HUDEP-2 (cell line): ENCODE results near the gene CADM2.

Experiments used
- DNase-seq, 76 experiments: peaks; one replicate each; lab custom pipeline; 2025; ENCODE audit not compliant: unreplicated experiment in 76 of 76; lab: John Stamatoyannopoulos, UW

CADM2 gene

DNA sequence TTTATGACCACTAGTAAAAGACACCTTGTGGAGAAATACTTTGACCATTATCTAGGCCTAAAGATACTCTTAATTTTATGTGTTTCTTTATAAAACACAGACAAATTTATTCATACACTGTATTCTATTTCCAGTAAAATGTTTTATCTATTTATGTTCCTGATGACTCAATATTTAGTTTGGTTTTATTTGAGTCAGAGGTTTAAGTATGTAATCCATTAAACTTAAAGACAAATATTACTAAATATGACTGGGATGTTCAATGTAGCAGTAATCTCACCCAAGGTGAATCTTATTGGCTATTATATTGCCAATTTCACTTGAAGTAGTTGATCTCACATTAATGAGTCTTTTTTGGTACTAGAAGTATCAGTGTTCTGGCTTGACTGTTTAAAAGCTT lies 799.7 kb downstream of the CADM2 start:
- no peak for DNase-seq

DNA sequence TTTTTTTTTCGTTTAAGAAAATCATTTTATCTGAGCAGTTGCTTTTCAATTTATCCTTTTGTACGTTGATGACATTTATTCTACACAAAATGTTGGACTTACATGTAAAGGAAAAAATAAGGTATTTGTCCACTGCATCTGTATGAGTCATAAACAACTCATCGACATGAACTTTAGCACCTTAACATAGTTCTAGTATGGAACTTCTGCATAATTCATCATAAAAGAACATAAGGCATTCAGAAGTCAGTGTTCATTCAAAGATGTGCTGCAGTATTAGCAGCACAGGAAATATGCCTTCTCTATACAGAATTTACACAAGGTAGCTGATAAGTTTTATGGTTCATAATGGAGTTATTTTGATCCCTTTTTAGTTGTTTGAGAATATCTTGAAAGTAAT lies 801.6 kb downstream of the CADM2 start:
- no peak for DNase-seq

DNA sequence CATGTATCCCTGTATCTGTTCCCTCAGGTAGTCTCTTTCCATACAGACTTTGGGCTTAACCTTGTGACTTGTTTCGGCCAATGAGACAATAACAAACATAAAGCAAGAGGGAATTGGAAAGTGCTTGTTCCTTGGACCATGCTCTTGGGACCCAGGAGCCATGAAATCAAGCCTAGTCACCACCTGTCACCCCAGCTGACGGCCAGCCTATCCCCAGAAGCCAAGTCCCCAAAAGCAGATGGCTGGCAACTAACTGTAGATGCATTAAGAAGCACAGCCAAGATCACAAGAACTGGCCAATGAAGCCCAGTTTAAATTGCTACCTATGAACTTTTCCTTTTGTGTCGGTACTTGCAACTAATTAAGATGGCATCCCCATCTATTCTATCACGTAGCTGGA lies 822.0 kb downstream of the CADM2 start:
- no peak for DNase-seq

DNA sequence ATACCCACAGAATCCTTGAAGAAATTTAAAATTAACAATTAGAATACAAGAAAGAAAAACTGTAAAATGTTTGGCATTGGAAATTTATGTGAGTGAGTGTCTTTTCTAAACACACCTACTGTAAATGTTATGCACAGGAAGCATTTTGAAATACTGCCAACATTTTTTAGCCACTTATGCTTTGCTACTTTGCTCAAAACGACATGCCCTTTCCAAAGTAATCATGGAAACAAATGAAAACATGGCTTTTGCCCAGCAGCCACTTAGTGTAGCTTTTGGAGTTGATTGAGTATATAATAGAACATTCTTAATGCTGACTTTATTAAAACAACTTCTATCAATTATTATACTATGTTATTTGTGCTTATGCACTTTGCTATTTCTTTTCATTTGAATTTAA lies 823.0 kb downstream of the CADM2 start:
- DNase-seq: no peak

DNA sequence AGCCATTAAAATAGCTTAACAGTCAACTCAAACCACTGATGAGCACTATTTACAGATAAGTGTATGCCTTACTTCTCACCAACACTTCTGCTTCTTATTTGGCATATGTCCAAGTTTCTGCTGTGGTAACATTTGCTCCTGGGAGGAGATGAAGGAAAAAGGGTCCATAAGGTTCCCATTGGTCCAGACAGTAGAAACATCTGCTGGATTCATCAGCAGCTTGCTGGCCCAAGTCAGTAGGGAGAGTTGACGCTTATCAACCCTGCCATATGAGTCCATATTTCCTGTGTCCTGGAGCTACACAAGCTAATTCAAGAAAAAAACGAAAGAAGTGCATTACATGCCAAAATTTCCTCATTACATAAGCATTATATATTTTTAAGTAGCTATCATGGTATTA lies 824.5 kb downstream of the CADM2 start:
- DNase-seq: no peak

DNA sequence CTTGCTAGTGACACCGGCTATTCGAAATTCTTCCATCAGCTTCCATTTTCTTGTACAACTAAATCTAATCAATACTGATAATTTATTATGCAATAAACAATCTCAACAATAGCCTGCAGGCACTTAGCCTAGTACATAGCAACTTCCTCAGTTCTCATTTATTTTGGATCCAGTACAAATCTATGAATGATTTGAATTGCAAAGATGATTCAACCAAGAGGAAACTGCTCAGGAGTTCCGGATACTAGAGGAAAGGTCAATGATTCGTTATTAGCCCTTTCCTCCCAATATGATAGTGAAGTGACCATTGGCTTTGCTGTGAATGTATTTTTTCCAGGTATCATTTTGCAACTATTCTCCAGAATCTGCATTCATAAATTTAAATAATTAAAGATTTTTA lies 827.0 kb downstream of the CADM2 start:
- no peak for DNase-seq

DNA sequence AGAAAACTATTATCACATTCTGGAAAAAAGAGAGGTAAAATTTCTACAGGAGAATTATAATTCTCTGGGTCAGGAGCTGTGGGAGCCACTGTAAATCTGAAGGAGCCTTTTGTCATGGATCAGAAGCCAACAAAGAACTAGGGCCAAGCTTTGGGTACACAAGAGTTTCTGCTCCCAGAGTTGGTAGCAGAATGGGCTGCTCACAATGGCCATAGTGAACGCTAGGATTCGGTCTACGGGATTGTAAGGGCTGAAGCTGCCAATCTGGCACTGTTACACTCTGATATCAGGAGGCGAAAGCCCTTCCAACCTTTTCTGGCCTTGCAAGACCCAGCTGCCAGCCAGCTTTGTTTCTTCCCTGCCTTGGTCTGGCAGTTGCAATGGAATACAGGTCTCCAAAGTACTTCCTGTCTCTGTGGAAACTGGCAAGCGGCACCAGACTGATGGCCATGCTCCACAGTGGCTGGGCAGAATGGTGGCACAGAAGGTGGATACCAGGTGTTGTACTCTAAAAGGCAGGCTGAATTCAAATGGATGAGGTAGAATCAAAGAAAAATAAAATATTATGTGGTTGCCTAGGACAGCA lies 831.7 kb downstream of the CADM2 start:
- no peak for DNase-seq

DNA sequence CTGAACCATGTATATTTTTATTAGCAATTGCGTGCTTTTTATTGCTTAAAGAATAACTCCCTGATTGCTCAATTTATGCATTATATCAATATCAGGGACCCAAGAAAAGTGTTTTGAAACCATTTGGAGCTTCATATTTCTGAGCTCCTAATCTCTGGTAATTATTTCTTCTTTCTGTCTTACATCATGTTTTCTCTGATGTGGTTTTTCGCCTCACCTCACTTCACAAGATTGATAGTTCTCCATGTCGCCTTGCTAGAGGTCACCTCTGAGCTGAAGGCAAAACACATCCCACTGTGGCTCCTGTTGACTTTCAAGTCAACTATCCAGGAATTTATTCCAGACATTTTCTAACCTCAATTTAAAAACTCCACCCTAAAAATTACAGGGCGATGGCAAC lies 837.4 kb downstream of the CADM2 start:
- no peak for DNase-seq

DNA sequence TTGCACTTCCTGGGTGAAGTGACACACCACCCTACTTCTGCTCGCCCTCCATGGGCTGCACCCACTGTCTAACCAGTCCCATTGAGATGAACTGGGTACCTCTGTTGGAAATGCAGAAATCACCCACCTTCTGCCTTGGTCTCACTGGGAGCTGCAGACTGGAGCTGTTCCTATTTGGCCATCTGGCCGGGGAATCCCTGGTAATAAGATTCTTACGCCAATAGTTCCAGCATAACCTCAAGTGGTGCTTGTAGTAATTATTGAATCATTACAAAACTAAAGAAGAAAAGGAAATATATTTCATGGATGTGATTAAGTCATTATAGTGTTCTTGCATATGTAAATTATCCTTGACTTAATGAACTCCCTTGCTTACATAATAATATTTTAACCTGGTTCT lies 841.9 kb downstream of the CADM2 start:
- no peak for DNase-seq

DNA sequence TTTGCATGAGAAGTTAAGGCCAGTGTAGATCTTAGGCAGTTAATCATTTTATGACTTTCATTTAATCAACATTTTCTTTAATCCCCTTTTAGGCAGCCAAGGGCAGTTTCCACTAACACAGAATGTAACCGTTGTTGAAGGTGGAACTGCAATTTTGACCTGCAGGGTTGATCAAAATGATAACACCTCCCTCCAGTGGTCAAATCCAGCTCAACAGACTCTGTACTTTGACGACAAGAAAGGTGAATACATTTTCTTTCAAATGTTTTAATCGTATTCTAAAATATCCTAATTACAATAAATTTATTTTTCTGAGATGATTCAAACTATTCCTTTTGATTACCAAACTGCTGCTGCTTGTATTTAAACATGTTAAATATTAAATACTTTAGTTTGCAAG lies 843.2 kb downstream of the CADM2 start:
- DNase-seq: peak in 1 of 76 experiments; percentile 3

DNA sequence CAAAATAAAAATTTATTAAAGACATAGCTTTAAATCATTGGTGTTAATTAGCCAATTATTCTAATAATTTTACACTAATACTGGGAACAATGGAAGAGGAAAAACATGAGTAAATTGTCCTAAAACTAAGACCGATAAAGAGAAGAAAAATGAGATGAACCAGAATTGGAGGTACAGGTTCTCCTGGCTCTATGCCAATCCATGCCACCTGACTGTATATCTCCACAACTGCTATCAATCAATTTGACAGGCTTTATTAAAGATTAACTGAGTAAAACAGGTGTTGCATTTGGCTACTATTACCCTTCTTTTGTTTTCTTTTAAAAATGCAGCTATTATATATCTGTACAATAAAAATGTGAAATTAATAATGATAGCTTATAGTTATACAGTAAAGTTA lies 850.0 kb downstream of the CADM2 start:
- no peak for DNase-seq

DNA sequence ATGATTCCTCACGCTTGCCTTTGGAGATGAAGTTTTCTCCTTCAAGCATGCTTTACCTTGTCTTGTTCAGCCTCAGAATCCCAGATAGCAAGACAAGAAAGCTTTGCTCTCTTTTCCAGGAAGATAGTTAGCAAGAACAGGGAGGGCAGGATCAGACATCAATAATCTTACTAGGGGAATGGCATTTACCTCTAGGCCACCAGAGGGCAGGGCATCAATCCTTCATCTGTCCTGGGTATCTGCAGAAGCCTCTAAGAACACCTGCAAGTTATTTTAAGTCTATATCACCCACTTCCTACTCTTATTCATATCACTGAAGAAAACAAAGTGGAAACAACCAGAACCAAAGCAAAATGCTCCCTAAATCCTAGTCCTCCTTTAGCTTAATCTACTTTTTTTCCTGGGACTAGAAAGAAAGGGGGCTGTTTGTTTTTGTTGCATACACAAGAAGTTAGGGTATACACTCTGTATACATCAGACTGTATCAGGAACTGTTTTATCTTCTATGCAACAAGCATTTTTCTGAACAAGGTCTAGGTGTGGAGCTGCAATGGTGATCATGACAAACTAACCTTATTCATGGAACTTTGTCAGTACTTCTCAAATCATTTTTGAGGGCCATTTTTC lies 862.5 kb downstream of the CADM2 start:
- DNase-seq: peak in 2 of 76 experiments; percentile 1 to 2

DNA sequence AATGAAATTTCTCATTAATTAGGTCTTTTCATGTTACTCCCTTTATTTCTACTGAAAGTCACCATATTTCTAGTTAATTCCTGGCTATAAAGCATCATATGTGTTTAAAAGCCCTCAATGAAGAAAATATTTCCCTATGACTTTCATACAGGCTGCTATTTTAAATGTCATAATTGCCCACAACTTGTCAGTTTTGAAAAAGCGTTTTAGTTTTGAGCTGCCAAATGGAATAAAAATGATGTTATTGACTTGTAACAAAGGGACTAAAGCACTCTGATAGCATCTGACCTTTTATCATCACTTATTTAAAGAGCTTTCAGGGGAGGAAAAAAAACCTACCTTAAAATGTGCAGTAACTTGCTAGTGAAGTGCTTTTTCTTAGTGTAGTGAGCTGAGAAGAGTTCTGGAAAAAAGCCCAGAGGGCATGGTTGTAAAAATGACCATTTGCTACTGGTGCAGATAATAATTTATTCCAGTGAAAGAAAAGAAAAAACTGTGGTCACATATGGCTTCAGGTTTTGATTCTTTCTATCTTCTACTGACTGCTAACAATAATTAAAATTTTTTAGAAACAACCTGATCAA lies 877.2 kb downstream of the CADM2 start:
- DNase-seq: no peak

DNA sequence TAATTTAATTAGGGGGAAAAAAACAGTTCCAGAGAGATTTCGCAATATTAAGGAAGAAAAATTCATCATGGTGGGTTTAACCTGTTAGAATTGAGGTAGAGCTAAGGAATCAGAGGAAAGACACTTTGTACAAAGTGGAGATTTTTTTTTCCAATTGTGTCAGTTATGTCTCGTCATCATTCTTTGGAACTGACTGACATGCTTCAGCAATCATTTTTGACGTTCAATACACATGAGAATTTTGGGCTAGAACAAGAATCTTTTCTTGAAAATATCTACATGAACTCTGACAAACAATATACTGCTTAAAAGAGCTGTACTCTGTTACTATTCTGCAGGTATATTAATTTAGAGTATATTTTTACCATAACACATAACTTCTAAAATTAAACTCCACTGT lies 878.6 kb downstream of the CADM2 start:
- DNase-seq: no peak

DNA sequence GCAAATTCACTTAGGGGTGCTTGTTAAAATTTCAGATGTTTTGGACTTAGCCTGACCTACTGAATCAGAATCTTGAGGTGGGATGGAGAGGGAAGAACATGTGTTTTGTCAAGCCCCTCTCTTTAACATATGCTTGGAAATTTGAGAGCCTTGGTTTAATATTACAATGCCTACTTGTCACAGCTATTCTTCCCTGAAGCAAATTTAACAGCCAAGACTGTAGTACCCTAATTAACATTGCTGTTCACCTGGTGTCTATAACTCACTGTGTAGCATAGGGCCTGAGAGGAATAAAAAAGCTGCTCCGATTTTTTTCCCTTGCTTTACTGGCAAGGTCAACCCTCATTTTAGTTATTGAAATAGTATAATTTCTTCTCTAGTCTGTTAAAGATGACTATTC lies 880.1 kb downstream of the CADM2 start:
- no peak for DNase-seq

DNA sequence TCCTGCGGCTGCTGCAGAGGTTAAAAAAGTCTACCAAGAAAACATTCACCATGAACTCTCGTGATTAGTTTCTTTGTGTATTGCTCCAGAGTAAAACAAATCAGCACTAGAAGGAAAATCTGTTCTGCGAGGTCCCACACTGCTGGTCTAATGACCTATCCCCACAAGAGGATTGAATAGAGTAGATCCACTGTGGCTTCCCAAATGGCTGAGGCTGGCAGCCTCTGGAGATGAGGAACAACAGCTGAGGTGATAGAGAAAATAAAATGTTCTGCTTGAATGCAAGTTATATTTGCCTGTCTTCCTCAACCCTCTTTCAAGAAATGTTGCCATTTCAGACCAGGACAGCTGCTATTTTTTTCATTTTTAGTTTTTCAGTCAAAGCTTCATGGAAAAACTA lies 883.3 kb downstream of the CADM2 start:
- DNase-seq: no peak

DNA sequence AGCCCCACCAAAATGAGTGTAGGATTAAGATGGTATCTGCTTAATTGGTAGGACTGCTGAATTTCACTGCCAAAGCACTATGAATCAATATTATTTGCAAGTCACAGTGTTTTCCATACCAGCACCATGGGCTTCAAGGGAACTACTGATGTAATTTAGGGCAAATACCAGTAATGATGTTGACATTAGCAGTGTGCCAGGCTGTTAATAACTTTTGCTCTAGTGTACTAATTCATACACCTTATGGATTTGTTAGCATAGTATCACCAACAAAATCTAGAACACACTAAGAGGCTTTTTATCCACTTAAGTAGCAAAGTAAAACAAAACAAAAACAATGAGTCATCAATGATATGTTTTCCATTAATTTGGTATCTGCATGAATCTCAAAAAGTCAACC lies 888.2 kb downstream of the CADM2 start:
- DNase-seq: no peak

DNA sequence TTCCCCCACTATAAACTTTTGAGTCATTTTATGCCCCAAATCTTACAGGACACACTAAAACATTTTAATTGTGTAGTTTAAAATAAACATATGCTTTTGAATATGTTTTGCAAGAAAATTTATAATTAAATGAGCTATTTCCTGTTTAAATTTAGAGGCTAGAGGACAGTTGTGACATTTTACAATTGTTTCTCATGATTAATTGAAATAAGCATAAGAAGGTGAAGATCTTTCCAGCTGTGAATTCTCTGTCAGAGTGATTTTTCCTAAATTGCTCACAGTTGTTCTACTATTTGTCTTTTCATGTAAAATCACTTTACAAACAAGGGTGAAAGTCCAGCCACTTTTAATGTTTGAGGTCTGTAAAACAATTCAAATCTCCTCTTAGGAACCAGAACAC lies 892.3 kb downstream of the CADM2 start:
- DNase-seq: no peak

DNA sequence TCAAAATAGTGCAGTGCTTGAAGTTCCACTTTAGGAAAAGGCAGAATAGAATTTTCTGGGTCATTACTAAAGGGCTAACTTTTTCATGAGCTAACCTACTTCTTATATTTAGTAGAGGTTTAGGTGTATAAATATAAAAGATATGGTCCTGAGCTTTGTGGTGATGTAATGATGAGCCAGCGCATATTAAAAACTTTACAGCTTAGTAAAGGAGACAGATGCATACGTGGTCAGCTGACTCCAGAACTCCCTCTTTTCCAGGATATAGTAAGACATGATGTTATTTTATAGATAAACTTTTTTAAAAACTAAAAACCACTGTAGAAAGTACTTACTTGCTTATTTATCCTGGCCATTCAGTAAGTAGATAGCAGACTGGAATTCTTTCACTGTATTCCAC lies 895.0 kb downstream of the CADM2 start:
- no peak for DNase-seq

DNA sequence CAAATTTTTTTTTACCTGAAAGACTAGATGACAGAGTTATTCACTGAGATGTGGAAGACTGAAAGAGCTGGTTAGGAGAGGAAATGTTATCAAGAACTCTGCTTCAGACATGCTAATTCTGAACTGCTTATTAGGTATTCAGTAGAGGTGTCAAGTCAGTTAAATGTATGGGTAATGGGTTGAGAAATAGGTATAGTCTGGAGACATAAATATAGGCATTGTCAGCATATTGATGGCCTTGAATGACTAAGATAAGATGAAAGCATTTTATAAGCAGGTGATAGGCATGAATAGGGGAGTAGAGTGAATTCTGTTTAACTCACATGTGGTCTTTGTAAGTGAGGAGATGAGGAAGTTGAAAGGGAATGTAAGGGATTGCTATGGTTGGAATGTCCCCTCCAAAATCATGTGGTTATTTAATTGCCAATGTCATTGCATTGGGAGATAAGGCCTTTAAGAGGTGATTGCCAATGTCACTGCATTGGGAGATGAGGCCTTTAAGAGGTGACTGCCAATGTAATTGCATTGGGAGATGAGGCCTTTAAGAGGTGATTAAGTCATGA lies 904.2 kb downstream of the CADM2 start:
- DNase-seq: no peak

DNA sequence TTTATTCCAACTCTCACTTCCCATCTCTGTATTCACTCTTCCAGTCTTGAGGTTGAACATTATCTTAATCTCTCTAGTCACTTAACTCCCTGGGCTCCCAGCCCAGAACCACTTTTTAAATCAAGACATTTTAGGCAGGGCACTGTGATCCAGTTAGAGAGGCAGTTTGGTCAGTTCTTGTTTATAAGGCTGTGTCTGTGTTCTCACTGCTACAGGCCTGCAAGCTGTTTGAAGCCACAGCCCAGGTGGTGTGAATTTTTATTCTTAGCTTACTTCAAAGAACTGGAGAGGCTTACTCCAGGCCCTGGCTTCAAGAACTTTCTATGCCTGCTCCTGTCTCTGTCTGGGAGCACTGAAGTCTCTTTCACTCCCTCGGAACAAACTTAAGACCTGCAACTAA lies 906.1 kb downstream of the CADM2 start:
- no peak for DNase-seq

DNA sequence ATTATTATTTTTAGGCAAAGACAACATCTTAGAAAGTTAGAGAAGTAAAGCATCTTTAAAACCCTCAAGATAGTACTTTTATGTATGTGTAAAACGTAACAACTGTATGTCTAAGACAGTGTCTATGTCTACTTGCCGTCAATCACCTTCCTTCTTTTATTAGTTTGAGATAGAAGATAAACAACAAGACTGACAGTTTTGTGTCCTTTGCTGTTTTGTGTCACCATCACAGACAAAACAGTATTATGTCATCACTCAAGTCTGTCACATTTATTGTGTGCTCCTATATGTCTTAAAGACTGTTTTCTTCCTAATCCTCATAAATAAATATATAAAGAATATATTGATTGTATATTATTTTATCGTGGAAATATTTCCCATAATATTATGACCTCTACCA lies 908.3 kb downstream of the CADM2 start:
- no peak for DNase-seq
